Heart right ventricle (tissue), 16 donors: ENCODE results near the gene PCK1. TPM values are rescaled to one million over a fixed set of nuclear protein-coding genes. Genes with fewer than 3 reads are reported as not detected.

Experiments used
- ATAC-seq, 8 donors: fragments of 200-7000 bp; cut with Tn5 transposase; one replicate each; pipeline ENCODE4 v1.9.1; 2020; ENCODE audit warnings: mild to moderate bottlenecking in 8 of 8, moderate library complexity in 8 of 8, moderate number of reproducible peaks in 1 of 8
- DNase-seq, 2 donors: peaks; one replicate each; pipeline ENCODE4 v3.0.0-alpha.2; 2020
- H3K27ac ChIP-seq, 10 donors: fragments of 200-600 bp; sonication (generic) in 2 of 10; one replicate each; pipeline versions ENCODE4 v1.5.0 to v1.8.0; 2020 to 2022; ENCODE audit warnings: mild to moderate bottlenecking in 3 of 10
- H3K27me3 ChIP-seq, 7 donors: fragments of 200-600 bp; one replicate each; pipeline ENCODE4 v1.8.0; 2021 to 2022; ENCODE audit warnings: mild to moderate bottlenecking in 2 of 7
- H3K36me3 ChIP-seq, 9 donors: fragments of 200-600 bp; sonication (generic) in 1 of 9; one replicate each; pipeline versions ENCODE4 v1.5.0 to v1.8.0; 2020 to 2022; ENCODE audit warnings: mild to moderate bottlenecking in 2 of 9
- H3K4me1 ChIP-seq, 9 donors: fragments of 200-600 bp; sonication (generic) in 1 of 9; one replicate each; pipeline versions ENCODE4 v1.5.0 to v1.8.0; 2020 to 2022; ENCODE audit warnings: mild to moderate bottlenecking in 4 of 9
- H3K4me3 ChIP-seq, 10 donors: fragments of 200-600 bp; sonication (generic) in 2 of 10; one replicate each; pipeline versions ENCODE4 v1.5.0 to v1.8.0; 2020 to 2022; ENCODE audit warnings: mild to moderate bottlenecking in 7 of 10, moderate library complexity in 2 of 10
- H3K9me3 ChIP-seq, 11 donors: fragments of 200-600 bp in 10 of 11; sonication (generic) in 2 of 11; one replicate each; pipeline versions ENCODE4 v1.5.0 to v1.8.0; 2013 to 2022; ENCODE audit warnings: mild to moderate bottlenecking in 2 of 11, control low read depth in 1 of 11, moderate library complexity in 1 of 11
- CTCF ChIP-seq, 9 donors: fragments of 200-600 bp; sonication (generic) in 2 of 9; IDR thresholded peaks; one replicate each; pipeline versions ENCODE4 v1.5.0 to v1.8.0; 2021 to 2022; ENCODE audit warnings: antibody characterized with exemption in 9 of 9, mild to moderate bottlenecking in 5 of 9, moderate library complexity in 1 of 9
- WGBS, 2 donors: extraction: QIAGEN DNeasy Blood & Tissue Kit; methylation state at CpG; one replicate each; pipeline ENCODE4 v1.1.7; 2013; ENCODE audit warnings: inconsistent platforms in 1 of 2; 5-methylcytosine and 5-hydroxymethylcytosine counted together
- intact Hi-C, 10 donors: fragments of 100-400 bp; cut with DNase I; formaldehyde crosslinking; loops; one replicate each; pipeline versions ENCODE4 v1.11.1 to v1.14.2; 2022
- polyA plus RNA-seq, 2 donors: library from polyadenylated mRNA; stranded (reverse); fragments of 200-250 nt; gene quantifications; one replicate each; pipeline ENCODE4 v1.2.3, GENCODE V29; 2013
- total RNA-seq, 10 donors: library from RNA; stranded (reverse); fragmentation: NEBNext Ultra II Directional in 3 of 10; extraction: Animal tissue kit (Norgen Biotek cat#: 25700) in 3 of 10; gene quantifications; one replicate each; pipeline versions ENCODE4 v1.2.1 to v1.2.4, GENCODE V29; 2021 to 2023
- donor health status: Arrhythmogenic right ventricular cardiomyopathy.
- donor health status: ischemic (EF 13 %, LVEDD 7.1; RV severe dilation, severe dysfunction).
- donor health status: healthy with polysubstance abuse.
- donor health status: DM: no; HTN: yes; CAD: no.
- donor health status: DM: no; HTN: no; CAD: no.
- donor health status: ischemic (EF 25% LVEDD 6.9; RV normal size, moderate dysfunction).
- donor health status: ischemic (EF 25% LVEDD 5.7; RV mildly dilated, moderate dysfunction).
- donor health status: healthy.
- donor health status: DM: yes; HTN: yes; CAD: no.
- donor health status: Ischemic cardiomyopathy.
- donor health status: ischemic (EF 35%, LVEDD 5.7; RV mildly dilated, moderate dysfunction).
- donor health status: nonischemic (EF 11% LVEDD 7.7; RV severe dilation, severe dysfunction).
- donor health status: DM: yes; HTN: yes; CAD: no.
- donor health status: PGD.
- donor health status: ischemic (EF 29% LVEDD 5.4; RV normal size, mild dysfunction).
- donor health status: nonischemic (EF 23%, LVEDD 6.1; RV moderate dilation, normal function).

PCK1 gene
- total and polyA plus RNA-seq, 12 donors = 0.15 to 8.5 (median 0.72) TPM; not detected in 2

GRCh38 chr20:57562541-57563465, 1.9 kb downstream of the PCK1 start:
- intact Hi-C loops = no loop called here
- H3K36me3 ChIP-seq = no peaks in the 10 kb centered on the region
- ATAC-seq (no peak), DNase-seq (no peak)
- no peak overlapping the region for H3K27ac ChIP-seq
- no peak overlapping the region for H3K4me3 ChIP-seq
- no peak for TF ChIP-seq CTCF (IDR thresholded peaks at IDR 0.05)
- peaks cover 0 to 5% (median 0%) of the 10 kb centered on the region in 9 donors for H3K4me1 ChIP-seq
- 92 to 94% methylated on average over 35 of the region's 35 CpGs for WGBS, 2 donors
- no peaks in the 10 kb centered on the region for H3K9me3 ChIP-seq
- peaks cover 0 to 41% (median 26%) of the 10 kb centered on the region in 7 donors for H3K27me3 ChIP-seq

GRCh38 chr20:57563522-57563921, 2.6 kb downstream of the PCK1 start:
- Histone ChIP-seq H3K27me3 (peaks cover 0 to 41% (median 30%) of the 10 kb centered on the region in 7 donors), H3K4me3 (no peak overlapping the region), H3K4me1 (peaks cover 0 to 5% (median 0%) of the 10 kb centered on the region in 9 donors), H3K9me3 (no peaks in the 10 kb centered on the region), H3K27ac (no peak overlapping the region), H3K36me3 (no peaks in the 10 kb centered on the region)
- ATAC-seq (no peak), DNase-seq (no peak)
- WGBS, 2 donors = 95 to 97% methylated on average over 12 of the region's 12 CpGs
- intact Hi-C loops = no loop called here
- TF ChIP-seq CTCF (IDR thresholded peaks at IDR 0.05) = no peak

GRCh38 chr20:57564180-57564802, 3.4 kb downstream of the PCK1 start:
- intact Hi-C loops = no loop called here
- H3K4me3 ChIP-seq = no peak overlapping the region
- peaks cover 0 to 40% (median 30%) of the 10 kb centered on the region in 7 donors for H3K27me3 ChIP-seq
- no peak for TF ChIP-seq CTCF (IDR thresholded peaks at IDR 0.05)
- H3K4me1 ChIP-seq = peaks cover 0 to 5% (median 0%) of the 10 kb centered on the region in 9 donors
- no peak overlapping the region for H3K27ac ChIP-seq
- WGBS, 2 donors = 88 to 91% methylated on average over 14 of the region's 14 CpGs
- no peaks in the 10 kb centered on the region for H3K36me3 ChIP-seq
- no peaks in the 10 kb centered on the region for H3K9me3 ChIP-seq
- no peak for DNase-seq
- ATAC-seq = no peak

GRCh38 chr20:57564951-57565642, 4.2 kb downstream of the PCK1 start:
- intact Hi-C loops = no loop called here
- WGBS, 2 donors = 88 to 90% methylated on average over 11 of the region's 11 CpGs

More at GRCh38 chr20:57564951-57565642, 4.2 kb downstream of the PCK1 start:
- DNase-seq = no peak
- Histone ChIP-seq H3K36me3 (no peaks in the 10 kb centered on the region), H3K27me3 (peaks cover 0 to 39% (median 30%) of the 10 kb centered on the region in 7 donors), H3K9me3 (no peaks in the 10 kb centered on the region), H3K4me3 (no peak overlapping the region), H3K4me1 (peaks cover 0 to 5% (median 0%) of the 10 kb centered on the region in 9 donors), H3K27ac (no peak overlapping the region)
- no peak for ATAC-seq
- TF ChIP-seq CTCF (IDR thresholded peaks at IDR 0.05) = no peak
